IPS-20b (cell line): ENCODE measurements around the gene CAP1.
"Not testable (repeated sequence)": the region's sequence is repeated elsewhere in the genome, so short reads cannot be mapped to it uniquely, and the experiment has no call there.

ENCODE experiments used
- H3K27ac ChIP-seq: one replicate; pipeline ENCODE4 v1.5.1; 2013; ENCODE audit warnings: low read length
- H3K27me3 ChIP-seq: 2 replicates; pipeline ENCODE4 v1.6.1; 2013; ENCODE audit warnings: mild to moderate bottlenecking, low read length, inconsistent platforms; ENCODE audit not compliant: insufficient read depth
- H3K36me3 ChIP-seq: 2 replicates; pipeline ENCODE4 v1.6.1; 2013; ENCODE audit warnings: low read depth, mild to moderate bottlenecking, inconsistent platforms, low read length, moderate library complexity; ENCODE audit not compliant: insufficient read depth
- H3K4me1 ChIP-seq: 2 replicates; pipeline ENCODE4 v1.6.1; 2013; ENCODE audit warnings: mild to moderate bottlenecking, control low read depth, inconsistent platforms, low read length, moderate library complexity; ENCODE audit not compliant: insufficient read depth
- H3K4me3 ChIP-seq: 2 replicates; pipeline ENCODE4 v1.5.1; 2013; ENCODE audit warnings: mild to moderate bottlenecking, low read length, inconsistent platforms
- H3K9ac ChIP-seq: 2 replicates; pipeline ENCODE4 v1.6.1; 2013; ENCODE audit warnings: low read depth, mild to moderate bottlenecking, inconsistent platforms, low read length, moderate library complexity
- H3K9me3 ChIP-seq: 2 replicates; pipeline ENCODE4 v1.6.1; 2013; ENCODE audit warnings: mild to moderate bottlenecking, low read depth, low read length, inconsistent platforms; ENCODE audit not compliant: insufficient read depth

CAP1 gene

DNA sequence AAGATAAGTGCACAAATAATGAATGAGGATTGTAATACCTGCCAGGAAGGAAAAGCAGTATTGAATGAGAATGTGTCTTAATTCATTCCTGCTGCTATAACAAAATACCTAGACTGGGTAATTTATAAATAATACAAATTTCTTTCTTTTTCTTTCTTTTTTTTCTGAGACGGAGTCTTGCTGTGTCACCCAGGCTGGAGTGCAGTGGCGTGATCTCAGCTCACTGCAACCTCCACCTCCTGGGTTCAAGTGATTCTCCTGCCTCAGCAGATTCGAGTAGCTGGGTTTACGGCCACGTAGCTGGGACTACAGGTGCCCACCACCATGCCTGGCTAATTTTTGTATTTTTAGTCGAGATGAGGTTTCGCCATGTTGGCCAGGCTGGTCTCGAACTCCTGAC is 3.3 kb upstream of the CAP1 start:
- not testable (repeated sequence) for H3K9me3 ChIP-seq, H3K9ac ChIP-seq, H3K4me3 ChIP-seq, H3K27ac ChIP-seq, H3K36me3 ChIP-seq, H3K27me3 ChIP-seq
- H3K4me1 ChIP-seq: peaks cover 14% of the 10 kb centered on the region

DNA sequence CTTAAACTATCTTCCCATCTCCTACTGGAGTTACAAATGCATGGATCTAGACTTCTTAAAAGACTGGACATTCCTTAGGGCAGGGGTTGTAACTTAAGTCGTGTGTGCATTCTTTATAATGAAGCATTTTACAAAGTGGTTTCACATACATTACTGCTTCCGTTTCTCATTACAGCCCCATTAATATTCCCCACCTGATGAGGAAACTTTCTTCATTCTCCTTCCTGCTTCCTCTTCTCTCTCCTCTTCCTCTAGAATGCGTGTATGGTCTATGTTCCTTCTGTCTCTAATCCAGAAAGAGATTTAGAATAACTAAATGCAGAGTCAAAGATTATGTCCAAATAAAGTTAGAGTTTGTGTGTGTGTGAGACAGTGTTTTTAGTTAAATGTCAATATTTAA is 1.8 kb upstream of the CAP1 start:
- Histone ChIP-seq H3K4me1 (peaks cover 14% of the 10 kb centered on the region), H3K4me3 (peak overlapping the region; percentile 98; the same call in 1 of the 2 replicates), H3K9ac (peak overlapping the region; percentile 98; the same call in 1 of the 2 replicates), H3K27me3 (no peaks in the 10 kb centered on the region), H3K36me3 (peaks cover 14% of the 10 kb centered on the region; the same call in 1 of the 2 replicates), H3K27ac (no peak overlapping the region), H3K9me3 (no peaks in the 10 kb centered on the region)

DNA sequence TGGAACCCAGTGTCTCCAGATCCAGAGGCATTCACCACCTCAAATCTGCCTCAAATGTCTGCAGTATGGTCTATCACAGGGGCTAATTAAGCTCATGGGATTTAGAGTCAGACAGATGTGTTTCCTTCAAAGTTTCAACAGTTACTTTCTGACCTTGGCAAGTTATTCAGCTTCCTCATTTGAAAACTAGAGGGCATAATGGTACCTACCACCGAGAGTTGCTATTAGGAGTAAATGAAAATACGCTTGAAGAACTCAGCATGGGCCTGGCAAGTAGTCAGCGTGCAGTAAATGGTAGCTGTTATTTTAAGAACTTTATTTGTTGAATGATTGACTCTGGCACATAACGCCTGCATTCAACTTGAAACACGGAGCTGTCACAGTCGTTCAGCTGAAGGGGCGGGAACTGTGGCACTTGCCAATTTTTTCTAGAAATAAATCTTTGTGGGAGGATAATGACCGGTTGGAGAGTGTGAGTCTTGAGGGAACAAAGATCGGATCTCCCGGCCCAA is 1.2 kb upstream of the CAP1 start:
- Histone ChIP-seq H3K9me3 (no peaks in the 10 kb centered on the region), H3K36me3 (peaks cover 14% of the 10 kb centered on the region; the same call in 1 of the 2 replicates), H3K4me3 (peak overlapping the region; percentile 98), H3K27me3 (no peaks in the 10 kb centered on the region), H3K27ac (peak overlapping the region; percentile 98), H3K9ac (peak overlapping the region; percentile 98), H3K4me1 (peaks cover 14% of the 10 kb centered on the region)

DNA sequence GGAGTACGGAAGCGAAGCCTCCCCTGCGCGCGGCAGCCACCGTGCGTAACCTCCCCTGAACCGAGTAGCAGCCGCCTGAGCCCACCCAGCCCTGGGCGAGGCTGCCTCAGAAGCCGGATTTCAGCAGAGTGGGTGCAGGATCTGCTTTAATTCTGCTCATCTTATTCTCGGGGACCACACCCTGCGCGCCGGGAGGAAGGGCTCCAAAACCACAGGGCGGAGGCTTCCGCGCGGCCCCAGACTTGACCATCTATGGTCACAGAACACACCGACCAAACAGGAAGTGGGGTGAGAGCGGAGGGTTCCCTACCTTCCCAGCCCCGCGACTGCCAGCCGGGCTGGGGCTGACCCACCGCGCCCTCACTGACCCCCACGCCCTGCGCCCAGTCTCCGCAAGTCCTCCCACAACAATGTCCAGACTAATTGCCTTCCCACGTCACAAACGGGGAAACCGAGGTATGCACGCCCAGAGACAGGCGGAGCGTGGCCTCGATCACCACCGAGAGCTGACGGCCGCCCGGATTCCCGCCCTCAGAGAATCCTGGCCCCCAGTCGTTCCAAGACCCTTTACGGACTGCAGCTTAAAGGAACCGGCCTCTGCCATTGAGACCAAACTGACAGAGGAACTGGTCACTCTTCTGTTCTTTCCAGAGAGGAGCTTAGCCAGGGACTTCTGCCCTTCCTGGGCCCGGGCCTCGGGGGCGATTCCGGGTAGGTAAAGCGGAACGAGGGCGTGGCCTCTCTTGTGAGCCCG is 595 bp upstream of the CAP1 start:
- Histone ChIP-seq H3K4me3 (peak overlapping the region; percentile 98), H3K9ac (peak overlapping the region; percentile 98), H3K9me3 (no peaks in the 10 kb centered on the region), H3K27me3 (no peaks in the 10 kb centered on the region), H3K36me3 (peaks cover 14% of the 10 kb centered on the region; the same call in 1 of the 2 replicates), H3K4me1 (peaks cover 14% of the 10 kb centered on the region), H3K27ac (peak overlapping the region; percentile 98)

DNA sequence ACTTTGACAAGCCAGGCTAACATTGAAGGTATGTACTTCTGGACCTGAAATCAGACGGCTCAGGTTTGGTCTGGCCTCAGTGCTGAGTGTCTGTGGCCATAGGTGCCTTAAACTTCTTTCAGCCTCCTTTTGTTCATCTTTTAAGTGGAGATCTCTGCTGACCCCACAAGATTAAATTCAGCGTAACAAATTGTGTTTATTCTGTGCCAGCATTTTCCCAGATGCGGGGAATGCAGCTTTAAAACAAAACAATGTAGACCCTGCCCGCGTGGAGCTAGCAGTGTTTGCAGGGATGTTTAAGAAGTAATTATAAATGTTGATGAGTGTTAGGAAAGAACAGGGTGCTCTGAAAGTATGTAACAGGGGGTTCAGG is 923 bp downstream of the CAP1 start:
- peak overlapping the region; percentile 98 for H3K4me3 ChIP-seq
- peaks cover 14% of the 10 kb centered on the region; the same call in 1 of the 2 replicates for H3K36me3 ChIP-seq
- peak overlapping the region; percentile 94 for H3K9ac ChIP-seq
- H3K9me3 ChIP-seq: no peaks in the 10 kb centered on the region
- peak overlapping the region; percentile 40 for H3K27ac ChIP-seq
- no peaks in the 10 kb centered on the region for H3K27me3 ChIP-seq
- peaks cover 14% of the 10 kb centered on the region for H3K4me1 ChIP-seq

DNA sequence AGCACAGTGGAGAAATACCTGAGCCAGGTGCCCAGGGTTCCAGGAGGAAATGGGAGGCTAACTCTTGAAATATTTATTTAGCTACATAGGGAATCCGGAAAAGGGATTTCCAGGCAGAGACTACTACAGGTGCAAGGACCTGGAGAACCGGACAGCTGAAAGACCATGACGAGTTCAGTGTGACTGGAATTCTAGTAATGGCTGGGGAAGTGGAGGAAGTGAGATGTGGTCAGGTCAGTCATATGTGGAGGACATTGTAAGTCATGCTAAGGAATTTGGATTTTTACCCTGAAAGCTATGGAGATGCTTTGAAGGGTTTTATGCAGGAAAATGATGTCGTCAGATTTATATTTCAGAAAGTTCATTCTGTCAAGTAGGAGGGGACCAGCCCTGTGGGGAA is 1.8 kb downstream of the CAP1 start:
- 0 out of 2 replicates have a peak overlapping the region, but pooled peaks have one; percentile 21 for H3K9ac ChIP-seq
- no peaks in the 10 kb centered on the region for H3K27me3 ChIP-seq
- peaks cover 18% of the 10 kb centered on the region; the same call in 1 of the 2 replicates for H3K36me3 ChIP-seq
- no peaks in the 10 kb centered on the region for H3K9me3 ChIP-seq
- H3K4me1 ChIP-seq: peaks cover 14% of the 10 kb centered on the region
- H3K27ac ChIP-seq: no peak overlapping the region
- H3K4me3 ChIP-seq: no peak overlapping the region

DNA sequence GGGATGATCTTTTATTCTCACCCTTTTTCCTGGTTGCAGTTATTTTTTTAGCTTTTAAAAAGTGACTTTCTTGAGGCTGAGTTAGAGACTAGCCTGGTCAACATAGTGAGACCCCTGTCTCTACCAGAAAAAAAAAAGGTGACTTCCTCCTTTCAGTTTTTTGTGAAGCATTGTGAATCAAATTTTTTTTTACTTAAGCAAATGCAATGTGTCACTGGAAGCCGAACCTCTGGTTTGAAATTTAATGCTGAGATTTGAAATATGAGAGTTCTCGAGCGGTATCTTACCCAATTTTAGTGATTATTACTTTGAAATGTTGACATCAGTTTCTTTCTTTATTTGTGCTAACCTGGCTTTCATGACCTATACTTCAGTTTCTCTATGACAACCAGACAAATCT is 3.6 kb downstream of the CAP1 start:
- no peak overlapping the region for H3K4me3 ChIP-seq
- no peak overlapping the region for H3K27ac ChIP-seq
- H3K9me3 ChIP-seq: no peaks in the 10 kb centered on the region
- peaks cover 9% of the 10 kb centered on the region for H3K4me1 ChIP-seq
- peaks cover 25% of the 10 kb centered on the region; the same call in 1 of the 2 replicates for H3K36me3 ChIP-seq
- no peak overlapping the region for H3K9ac ChIP-seq
- no peaks in the 10 kb centered on the region for H3K27me3 ChIP-seq

DNA sequence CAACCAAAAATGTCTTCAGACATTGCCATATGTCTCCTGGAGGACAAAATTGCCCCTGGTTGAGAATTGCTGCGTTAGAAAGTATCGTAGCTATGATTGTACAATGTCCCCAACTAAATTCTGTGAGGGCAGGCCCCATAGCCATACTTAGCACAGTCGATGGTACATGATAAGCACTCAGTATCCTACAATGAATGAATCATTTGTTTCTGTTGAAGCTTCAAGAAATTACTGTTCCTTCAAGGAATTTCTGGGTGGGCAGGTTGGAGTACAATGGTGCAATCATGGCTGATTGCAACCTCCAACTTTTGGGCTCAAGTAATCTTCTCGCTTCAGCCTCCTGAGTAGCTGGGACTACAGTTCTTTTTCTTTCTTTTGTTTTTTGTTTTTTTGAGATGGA is 4.7 kb downstream of the CAP1 start:
- H3K27me3 ChIP-seq: no peaks in the 10 kb centered on the region
- H3K36me3 ChIP-seq: peaks cover 35% of the 10 kb centered on the region
- H3K9ac ChIP-seq: no peak overlapping the region
- H3K4me1 ChIP-seq: peaks cover 5% of the 10 kb centered on the region
- H3K27ac ChIP-seq: no peak overlapping the region
- no peak overlapping the region for H3K4me3 ChIP-seq
- no peaks in the 10 kb centered on the region for H3K9me3 ChIP-seq

DNA sequence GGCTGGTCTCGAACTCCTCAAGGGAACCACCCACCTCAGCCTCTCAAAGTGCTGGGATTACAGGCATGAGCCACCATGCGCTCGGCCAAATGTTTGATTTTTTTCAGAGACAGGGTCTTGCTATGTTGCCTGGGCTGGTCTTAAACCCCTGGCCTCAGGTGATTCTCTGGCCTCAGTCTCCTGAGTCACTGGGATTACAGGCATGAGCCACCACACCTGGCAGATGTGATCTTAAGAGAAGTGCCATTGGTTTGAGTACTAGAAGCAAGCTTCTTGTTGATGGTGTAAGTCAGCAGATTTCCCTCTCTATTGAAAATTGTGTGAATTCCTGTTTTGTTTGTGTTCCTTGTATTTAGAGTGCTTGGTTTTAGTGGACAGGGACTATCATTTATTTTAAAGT is 5.2 kb downstream of the CAP1 start:
- no peak overlapping the region for H3K9ac ChIP-seq
- H3K9me3 ChIP-seq: no peaks in the 10 kb centered on the region
- H3K27ac ChIP-seq: no peak overlapping the region
- no peaks in the 10 kb centered on the region for H3K27me3 ChIP-seq
- no peak overlapping the region for H3K4me3 ChIP-seq
- peaks cover 41% of the 10 kb centered on the region for H3K36me3 ChIP-seq
- peaks cover 5% of the 10 kb centered on the region for H3K4me1 ChIP-seq

DNA sequence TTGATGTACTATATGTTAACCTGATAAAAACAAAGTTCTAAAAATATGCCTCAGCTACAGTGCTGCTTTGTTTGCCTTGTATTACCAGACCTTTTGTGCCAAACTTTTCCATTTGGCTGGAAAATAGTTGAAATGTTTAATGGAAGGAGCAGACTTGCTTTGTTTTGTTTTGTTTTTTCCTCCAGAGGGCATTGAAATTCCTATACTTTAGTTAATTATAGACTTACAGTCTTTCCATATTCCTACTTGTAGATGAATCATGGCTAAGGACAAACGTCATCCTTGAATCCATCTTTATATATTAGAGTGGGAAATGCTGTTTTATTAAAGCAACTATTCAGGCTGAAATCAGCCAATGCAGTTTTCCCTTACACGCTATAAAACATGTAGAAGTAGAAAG is 6.7 kb downstream of the CAP1 start:
- Histone ChIP-seq H3K27ac (no peak overlapping the region), H3K4me3 (no peak overlapping the region), H3K27me3 (no peaks in the 10 kb centered on the region), H3K9me3 (no peaks in the 10 kb centered on the region), H3K9ac (no peak overlapping the region), H3K36me3 (peaks cover 43% of the 10 kb centered on the region), H3K4me1 (no peaks in the 10 kb centered on the region; the same call in 1 of the 2 replicates)

DNA sequence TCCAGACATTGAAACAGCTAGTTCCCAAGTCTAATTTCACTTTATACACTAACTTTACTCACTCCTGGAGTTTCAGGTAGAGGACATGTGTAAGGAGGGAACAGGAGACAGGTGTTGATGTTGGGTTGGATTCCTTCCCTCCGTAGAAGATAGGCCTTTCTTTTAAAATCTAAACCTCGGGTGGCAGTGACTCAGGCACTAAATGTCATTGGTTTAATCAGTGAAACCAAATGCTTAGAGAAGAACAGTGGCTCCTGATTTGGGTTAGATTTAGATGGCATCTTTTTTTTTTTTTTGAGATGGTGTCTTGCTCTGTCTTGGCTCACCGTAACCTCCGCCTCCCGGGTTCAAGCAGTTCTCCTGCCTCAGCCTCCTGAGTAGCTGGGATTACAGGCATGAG is 7.2 kb downstream of the CAP1 start:
- Histone ChIP-seq H3K27ac (no peak overlapping the region), H3K9me3 (no peaks in the 10 kb centered on the region), H3K9ac (no peak overlapping the region), H3K4me1 (no peaks in the 10 kb centered on the region), H3K27me3 (no peaks in the 10 kb centered on the region), H3K4me3 (no peak overlapping the region), H3K36me3 (peaks cover 38% of the 10 kb centered on the region)

DNA sequence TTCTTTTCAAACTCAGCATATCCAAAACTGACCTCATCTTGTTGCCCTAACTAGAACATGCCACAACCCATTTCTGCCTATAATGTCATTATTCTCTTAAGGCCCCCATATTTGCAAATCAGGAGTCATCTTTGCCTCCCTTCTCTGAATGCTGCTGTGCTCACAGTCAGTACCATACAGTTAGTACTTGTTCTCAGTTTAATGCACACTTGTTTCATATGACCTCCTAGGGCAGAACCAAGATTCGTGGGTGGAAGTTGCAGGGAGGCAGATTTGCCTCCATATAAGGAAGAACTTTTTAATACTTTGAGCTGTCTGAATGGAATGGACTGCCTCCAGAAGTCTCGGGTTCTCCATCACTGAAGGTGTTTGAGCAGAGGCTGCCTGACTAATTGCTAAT is 9.2 kb downstream of the CAP1 start:
- H3K9ac ChIP-seq: no peak overlapping the region
- no peak overlapping the region for H3K27ac ChIP-seq
- H3K9me3 ChIP-seq: no peaks in the 10 kb centered on the region
- H3K36me3 ChIP-seq: peaks cover 32% of the 10 kb centered on the region
- no peaks in the 10 kb centered on the region for H3K4me1 ChIP-seq
- H3K4me3 ChIP-seq: no peak overlapping the region
- H3K27me3 ChIP-seq: no peaks in the 10 kb centered on the region
